GM18867 (cell line): ENCODE data around the gene TRIM54.
"Not testable (repeated sequence)": the region's sequence is repeated elsewhere in the genome, so short reads cannot be mapped to it uniquely, and the experiment has no call there.

Source experiments
- ATAC-seq: cut with Tn5 transposase; IDR thresholded peaks from one replicate; pipeline ENCODE4 v1.9.1; 2021; ENCODE audit warnings: mild to moderate bottlenecking, moderate library complexity; ENCODE audit not compliant: unreplicated experiment

Gene TRIM54

DNA sequence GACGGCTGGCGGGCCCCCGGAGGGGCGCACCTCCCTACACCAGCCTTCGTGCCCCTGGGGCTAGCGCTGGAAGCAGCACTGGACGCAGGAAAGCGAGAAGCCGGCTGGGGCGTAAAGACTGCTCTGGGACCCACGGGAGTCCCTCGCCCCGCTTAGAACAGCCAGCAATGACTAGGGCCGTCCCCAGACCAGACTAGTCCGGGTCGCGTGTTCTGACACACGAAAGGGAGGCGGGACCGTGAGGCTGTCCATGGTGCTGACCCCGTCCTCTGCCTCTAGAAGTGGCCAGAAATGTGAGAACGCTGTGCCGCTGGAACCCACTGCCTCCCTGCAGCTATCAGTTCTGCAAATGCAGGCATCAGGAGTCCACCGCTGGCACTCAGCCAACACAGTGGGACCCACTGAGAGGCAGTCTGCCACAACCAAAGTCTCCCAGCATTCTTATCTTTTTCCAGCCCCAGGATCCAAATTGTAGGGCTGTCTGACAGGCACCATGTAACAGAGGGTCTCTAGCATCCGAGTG is 26.2 kb downstream of the TRIM54 start, which contains the start of gene UCN:
TSS of gene UCN (minus strand) at position 87 of the 523 bp plus-strand sequence. CDS start 550 bp downstream, outside the sequence.
- ATAC-seq: no peak

DNA sequence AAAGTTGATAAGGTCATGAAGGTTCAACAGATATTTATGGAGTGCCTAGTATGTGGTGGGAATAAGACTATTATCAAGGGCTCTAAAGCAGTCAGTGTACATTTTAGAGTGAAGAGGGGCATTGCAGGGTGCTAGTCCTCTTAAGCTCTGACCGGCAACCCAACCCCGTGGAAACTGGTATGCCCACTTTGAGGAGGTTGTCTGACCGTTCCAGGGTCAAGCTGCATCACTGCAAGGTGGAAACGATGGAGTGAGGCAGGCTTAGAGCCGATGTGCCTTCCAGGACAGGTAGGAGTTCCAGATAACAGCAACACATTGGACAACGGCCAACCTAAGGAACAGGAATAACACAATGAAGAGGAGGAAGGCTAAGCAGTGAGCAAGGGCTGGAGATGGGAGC is 27.4 kb downstream of the TRIM54 start:
- no peak for ATAC-seq

DNA sequence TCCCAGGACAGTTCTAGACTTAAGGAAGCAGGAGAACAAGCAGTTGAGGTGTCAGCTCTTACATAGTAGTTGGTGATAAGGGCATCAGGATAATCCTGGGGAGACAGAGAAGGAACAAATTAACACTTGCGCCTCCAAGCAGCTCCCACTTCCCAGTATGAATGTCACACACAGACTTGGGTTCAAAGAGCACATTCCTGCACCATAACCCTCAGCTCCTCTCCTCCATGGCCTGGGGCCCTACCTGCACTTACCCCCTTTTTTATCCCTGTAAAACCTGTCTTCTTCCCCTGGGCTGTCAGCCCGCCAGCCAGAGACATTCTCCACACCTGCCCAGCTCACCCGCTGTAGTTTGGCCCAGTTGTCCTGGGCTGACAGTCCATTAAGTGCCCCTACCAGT is 29.9 kb downstream of the TRIM54 start:
- no peak for ATAC-seq

DNA sequence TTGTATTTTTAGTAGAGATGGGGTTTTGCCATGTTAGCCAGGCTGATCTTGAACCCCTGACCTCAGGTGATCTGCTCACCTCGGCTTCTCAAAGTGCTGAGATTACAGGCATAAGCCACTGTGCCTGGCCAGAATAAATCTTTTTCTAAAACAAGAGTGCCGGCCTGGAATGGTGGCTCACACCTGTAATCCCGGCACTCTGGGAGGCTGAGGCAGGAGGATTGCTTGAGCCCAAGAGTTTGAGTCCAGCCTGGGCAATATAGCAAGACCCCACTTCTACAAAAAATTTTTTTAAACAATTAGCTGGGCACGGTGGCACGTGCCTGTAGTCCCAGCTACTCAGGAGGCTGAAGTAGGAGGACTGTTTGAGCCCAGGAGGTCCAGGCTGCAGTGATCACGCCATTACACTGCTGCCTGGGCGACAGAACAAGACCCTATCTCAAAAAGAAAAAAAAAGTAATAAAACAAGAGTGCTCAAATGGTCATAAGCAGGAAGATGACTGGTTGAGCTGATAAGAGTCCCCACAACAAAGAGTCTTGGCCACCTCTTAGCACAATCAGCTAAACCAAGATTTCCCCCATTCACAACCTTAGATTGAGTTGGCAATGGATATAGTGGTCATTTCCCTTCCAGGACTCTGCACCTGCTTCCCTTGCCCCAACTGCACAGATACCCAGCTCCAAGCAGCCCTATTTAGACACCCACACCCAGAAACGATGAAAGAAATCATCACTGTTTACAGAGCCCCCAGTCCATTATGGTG is 31.8 kb downstream of the TRIM54 start:
- no peak for ATAC-seq

DNA sequence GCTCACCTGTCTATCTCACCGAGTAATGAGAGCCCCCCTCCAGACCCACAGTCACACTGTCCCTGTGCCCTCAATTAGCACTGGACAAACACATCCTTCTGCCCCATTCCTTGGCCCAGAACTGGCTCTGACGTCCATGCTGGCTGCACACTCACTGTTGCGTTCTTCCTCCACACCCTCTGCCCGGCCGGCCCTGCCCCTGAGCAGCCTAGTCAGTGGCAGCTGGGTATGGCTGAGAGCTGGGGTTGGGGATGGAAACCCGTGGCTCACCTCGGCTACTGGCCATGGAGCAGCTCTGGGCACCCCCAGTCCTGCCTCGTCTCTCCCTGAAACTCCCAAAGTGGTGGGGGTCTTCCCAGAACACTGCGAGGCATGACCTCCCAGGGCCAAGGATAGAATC is 32.5 kb downstream of the TRIM54 start:
- ATAC-seq: no peak

DNA sequence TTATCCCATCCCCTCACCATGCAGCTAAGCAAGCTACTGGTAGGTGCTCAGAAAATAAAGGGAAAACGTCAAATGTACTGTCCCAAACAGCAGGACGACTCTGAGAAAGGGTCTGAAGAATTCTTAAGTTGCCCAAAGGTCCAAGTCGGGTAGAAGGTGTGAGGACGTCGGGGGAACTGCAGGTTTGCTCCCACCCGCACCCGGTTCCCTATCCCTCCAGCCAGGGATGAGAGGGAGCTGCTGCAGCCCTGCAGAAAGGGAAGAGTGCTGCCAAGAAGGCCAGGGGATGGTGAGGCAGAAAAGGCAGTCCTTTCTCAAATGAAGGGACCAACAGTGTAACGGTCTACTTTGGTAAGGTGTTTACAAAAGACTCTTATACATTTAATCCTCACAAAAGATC is 32.9 kb downstream of the TRIM54 start:
- ATAC-seq: no peak

DNA sequence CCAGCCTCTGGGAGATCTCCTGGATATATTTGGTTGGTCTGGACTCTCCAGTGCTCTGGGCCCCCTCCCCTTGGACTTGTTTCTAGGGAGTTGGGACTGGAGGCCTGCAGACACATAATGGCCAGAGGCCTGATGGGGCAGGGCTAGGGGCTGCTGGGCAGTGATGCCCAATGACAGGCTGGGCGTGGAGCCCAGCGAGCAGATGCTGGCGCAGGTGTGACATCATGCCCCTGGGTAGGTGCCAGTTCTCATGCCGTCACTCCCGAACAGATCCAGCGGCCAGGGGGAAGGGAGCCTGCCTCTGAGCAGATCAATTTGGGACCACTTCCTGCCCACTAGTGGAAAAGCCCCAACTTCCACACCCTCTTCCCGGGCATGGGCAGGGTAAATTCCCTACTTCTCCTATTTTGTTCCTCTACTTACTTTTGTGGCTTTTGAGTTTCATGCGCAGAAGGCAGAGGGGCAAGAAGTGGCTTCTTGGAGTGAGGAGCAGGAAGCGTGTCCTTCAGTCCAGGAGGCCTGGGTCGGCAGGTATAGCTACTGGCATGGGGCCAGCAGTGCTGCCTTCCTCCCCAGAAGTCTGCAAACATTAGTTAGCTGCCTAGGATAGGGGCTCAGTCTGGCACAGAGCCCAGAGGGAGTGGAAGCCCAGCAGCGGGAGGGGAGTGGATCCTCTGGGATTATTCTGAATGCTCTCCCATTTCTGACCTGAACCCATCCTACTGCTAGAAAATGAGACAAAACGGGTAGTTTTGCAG is 34.6 kb downstream of the TRIM54 start:
- ATAC-seq: no peak

DNA sequence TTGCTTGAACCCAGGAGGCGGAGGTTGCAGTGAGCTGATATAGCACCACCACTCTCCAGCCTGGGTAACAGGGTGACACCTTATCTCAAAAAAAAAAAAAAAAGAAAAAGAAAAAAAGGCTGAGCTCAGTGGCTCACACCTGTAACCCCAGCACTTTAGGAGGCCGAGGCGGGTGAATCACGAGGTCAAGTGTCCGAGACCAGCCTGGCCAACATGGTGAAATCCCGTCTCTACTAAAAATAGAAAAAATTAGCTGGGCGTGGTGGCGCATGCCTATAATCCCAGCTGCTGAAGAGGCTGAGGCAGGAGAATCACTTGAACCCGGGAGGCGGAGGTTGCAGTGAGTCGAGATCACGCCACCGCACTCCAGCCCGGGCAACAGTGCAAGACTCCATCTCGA is 37.6 kb downstream of the TRIM54 start:
- ATAC-seq: not testable (repeated sequence)

DNA sequence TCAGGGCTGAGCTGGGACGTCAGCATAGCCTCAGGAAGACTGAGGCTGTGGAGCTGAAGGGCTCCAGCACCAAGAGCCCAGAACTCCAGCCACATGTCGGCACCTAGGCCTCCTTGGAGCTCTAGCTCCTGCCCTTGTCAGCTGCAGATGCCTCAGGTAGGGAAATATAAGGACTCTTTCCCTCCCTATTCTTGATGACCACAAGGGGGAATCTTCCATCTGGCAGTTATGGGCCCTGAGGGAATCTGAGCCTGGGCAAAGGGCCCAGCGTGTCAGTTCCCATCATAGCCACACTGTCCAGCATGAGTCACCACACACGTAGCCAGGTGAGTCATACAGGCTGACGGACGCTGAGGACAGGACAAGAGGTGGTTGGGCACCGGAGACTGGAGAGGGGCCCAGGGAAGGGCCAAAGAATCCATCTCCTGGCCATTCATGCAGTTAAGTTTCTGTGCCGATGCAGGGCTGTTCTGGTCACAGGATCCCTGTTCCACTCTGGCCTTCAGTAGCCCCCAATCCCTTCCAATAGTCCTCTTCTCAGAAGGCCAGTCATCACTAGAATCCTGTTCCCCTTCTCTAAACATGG is 38.8 kb downstream of the TRIM54 start:
- no peak for ATAC-seq

DNA sequence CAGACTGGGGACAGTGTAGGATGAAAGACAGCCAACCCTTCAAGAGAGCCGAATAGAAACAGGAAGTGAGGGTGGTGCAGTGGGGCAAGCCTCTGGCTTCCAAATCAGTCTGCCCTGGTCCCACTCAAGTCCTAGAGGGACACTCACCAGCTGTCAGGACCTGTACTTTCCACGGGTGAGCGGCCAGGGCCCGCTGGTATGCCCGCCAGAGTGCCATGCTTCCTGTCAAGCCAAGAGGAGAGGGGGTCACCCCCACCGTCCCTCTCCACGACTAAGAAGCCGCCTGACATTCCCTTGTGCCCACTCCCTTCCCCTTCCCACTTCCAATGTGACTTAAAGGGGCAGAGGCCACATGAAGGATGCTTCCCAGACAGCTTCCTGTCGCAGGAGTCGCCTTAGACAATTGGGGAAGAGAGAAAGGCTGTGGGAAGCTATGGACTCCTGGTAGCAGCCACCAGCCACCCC is 40.1 kb downstream of the TRIM54 start:
- no peak for ATAC-seq

DNA sequence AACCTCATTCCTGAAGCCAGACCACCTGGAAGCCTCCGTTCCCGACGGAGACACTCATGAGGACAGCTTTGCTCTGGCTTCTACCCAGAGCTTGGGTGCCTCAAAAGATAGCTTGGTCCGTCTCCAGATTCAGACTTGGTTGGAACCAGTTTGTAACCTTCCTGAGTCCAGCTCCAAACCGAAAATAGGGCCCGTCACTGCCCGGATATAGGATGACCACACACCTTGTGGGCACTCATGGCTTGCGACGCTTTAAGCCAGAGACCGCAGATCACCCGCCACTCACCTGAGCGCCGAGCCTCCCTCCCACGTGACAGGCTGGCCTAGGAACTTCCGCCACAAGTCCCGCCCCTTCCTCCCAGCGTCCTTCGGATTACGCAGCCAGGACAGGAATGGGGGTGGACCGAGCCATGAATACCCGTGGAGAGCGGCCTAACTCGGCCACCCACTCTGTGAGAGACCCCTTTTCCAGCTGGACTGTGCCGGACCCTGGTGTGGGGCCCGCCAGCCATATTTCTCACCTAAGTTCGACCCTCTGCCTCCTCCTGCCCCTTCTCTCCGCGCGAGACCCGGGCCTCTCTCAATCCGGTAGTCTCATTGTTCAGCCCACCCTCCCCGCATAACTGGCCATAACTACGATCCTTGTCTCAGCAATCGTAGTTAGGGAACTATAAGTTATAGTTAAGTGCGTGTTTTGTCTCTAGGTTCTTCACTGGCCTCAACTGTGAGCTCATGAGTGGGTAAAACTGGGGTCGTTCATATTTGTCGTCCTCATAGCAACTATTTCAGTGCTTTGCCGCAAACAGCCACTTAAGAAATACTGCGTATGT is 40.8 kb downstream of the TRIM54 start, which contains the start of gene MPV17:
TSS of gene MPV17 (minus strand) at position 332 of the 830 bp plus-strand sequence. CDS start 580 bp downstream, outside the sequence.
- peak; percentile 82 for ATAC-seq

DNA sequence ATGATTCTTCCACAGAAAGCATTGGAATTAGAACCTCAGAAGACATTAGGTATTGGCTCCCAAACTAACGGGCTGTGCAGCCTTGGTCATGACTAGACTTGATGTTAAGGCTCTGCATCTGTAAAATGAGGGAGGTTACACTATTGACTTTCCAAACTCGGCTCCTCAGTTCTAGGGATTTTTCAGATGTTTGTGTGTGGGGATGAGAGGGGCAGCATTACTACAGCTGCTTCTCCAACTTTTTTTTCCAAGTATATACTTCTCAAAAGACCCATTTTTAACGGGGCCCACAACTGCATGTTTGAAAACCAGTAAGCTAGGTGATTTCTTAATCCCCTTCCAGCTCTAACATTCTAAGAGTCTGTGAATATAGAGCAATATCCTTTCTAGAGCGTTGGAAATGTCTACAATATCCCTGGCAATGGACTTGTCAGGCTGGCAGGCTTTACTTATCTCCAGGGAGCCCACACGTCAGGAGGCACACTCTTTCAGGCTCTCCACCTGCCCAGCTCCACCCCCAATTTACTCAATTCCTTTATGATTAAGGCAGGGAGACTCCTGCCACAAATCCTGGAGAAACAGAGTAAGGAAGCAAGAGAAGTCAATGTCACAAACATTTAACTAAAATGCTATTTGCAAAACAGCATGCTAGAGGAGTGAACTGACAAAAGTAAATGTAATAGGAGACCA is 41.5 kb downstream of the TRIM54 start:
- no peak for ATAC-seq

DNA sequence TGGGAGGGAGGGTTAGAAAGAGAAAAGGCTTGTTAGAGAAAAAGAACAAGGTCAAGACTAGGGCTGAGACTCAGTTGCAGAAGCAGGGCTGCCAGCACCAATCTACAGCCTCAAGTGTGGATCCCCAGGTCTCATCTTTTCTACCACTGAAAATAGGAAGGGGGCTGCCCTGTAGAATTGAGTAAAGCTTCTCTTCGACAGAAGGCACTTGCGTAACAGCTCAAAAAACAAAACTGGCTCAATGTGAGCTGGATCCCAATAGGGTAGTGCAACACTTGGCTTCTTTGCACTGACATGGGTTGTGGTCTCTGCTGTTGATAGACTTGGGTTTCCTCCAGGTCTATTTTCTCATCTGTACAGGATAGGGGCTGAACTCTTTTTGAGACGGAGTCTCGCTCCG is 42.5 kb downstream of the TRIM54 start:
- ATAC-seq: no peak

DNA sequence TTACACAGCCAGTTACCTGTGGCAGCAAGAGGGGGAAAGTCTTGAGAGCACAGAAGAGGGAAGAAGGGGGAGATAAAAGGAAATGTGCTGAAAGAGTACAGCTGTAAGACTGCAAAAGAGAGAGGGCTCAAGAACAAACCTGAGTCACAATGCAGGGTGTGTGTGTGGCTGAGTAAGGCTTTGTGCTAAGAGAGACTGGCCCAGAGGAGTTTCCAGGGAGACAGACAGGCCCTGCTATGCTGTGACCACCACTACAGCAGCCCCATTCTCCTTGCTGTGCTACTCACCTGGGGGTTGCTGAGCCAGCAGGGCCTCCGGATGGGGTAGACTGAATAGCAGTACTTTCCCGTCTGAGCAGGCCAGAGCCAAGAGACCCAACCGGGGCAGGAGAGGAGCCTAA is 53.1 kb downstream of the TRIM54 start:
- no peak for ATAC-seq

DNA sequence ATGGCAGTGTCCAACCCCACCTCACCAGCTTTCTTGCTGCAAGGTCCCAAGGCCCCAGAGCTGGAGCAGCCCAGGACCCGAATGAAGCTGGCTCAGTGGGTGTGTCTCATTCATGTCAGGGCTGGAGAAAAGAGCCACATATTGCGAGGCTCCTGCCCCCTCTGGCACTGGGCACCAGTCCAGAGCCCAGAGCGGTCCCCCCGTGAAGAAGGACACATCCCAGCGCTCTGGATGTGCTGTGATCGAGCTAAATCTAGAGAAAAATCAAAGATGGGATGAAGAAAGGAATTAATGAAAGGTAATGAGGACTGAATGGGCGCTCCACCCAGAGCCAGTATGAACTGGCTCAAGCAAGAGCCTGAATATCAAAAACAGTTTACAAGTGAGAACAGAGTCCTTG is 53.9 kb downstream of the TRIM54 start:
- no peak for ATAC-seq

DNA sequence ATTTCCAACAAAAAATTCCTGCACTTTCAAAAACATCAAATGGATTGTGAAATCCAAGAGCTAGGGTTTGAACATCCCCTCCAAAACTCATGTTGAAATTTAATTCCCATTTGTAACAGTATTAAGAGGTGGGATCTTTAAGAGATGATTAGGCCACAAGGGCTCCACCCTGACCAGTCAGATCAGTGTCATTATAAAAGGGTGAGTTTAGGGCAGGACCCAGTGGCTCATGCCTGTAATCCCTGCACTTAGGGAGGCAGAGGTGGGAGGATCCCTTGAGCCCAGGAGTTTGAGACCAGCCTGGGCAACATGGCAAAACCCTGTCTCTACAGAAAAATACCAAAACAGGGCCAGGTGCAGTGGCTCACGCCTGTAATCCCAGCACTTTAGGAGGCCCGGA is 65.4 kb downstream of the TRIM54 start:
- no peak for ATAC-seq

DNA sequence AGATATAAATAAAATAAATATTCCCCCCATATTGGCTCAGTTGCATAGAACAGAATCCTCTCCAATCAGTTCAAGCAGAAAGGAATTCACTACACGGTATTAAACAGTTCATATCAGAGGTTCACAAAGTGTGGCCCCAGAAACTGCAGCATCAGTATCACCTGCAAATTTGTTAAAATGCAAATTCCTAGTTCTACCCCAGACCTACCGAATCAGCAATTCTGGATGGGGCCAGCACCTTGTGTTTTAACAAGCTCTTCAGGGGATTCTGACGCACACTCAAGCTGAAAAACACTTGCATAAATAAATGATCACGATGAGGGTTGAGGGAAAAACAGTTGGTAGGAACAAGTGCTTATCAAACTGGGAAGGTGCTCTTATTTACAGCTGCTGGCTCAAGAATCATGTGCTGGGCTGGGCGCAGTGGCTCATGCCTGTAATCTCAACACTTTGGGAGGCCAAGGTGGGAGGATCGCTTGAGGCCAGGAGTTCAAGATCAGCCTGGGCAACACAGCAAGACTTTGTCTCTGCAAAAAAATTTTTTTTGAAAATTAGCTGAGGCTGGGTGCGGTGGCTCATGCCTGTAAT is 68.0 kb downstream of the TRIM54 start:
- no peak for ATAC-seq

DNA sequence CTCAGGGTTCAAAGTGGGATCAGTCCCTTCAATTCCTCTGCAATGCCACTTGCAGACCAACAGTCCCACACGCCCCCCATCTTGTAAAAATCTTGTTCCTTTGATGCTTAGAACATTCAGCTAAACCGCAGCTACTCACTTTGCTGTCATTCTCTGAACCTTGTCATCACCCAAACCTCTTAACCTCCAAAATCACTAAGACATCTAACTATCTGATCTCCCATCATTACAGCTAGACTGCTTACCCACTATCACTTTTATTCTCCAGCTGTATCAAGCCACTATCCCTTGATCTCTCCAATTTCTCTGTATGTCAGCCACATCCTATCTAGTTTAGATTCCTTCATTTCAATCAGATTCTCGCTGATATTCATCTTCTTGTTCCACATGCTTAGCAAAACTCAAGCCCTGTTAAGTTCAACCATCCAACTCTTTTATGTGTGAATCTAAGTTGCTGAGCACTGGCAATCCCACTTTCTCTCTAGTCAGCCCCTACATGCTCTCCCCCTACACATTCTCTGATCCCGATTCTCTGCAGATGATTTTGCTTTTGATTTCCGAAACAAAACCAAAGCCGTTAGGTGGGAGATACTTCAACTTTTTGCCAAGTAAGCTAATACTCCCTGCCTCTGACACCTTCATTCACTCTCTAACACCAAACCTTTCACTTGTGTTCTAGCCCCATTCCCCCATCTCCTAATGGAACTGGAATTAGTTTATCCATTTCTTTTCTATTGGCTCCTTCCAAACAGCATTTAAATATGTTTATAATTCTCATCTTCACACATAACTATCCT is 69.8 kb downstream of the TRIM54 start:
- no peak for ATAC-seq

DNA sequence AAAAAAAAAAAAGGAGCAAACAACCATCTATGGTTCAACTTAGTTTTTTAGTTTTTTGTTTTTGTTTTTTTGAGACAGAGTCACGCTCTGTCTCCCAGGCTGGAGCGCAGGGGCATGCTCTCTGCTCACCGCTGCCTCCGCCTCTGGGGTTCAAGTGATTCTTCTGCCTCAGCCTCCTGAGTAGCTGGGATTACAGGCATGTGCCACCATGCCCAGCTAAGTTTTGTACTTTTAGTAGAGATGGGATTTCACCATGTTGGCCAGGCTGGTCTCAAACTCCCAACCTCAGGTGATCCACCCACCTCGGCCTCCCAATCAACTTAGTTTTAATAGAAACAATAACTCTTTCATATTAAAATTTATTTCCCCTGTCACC is 71.1 kb downstream of the TRIM54 start:
- ATAC-seq: not testable (repeated sequence)
